Hepatocyte (in vitro differentiated cells): ENCODE data around the gene BIRC7. TPM values are rescaled to one million over a fixed set of nuclear protein-coding genes. Genes with fewer than 3 reads are reported as not detected.
A peak's percentile ranks its signal among the peaks of the same experiment; 100 is the strongest.

Source experiments
- DNase-seq: peaks from one replicate; pipeline ENCODE4 v3.0.0-alpha.2; 2016; ENCODE audit warnings: low spot score
- H2AFZ ChIP-seq: fragments of 200-600 bp; sonication (generic); 2 replicates; pipeline ENCODE4 v1.6.0; 2016; ENCODE audit warnings: antibody characterized with exemption, mild to moderate bottlenecking
- H3K27ac ChIP-seq: fragments of 200-600 bp; sonication (generic); 2 replicates; pipeline ENCODE4 v1.5.1; 2016; ENCODE audit warnings: mild to moderate bottlenecking
- H3K27me3 ChIP-seq: fragments of 200-600 bp; sonication (generic); 2 replicates; pipeline ENCODE4 v1.6.1; 2016
- H3K36me3 ChIP-seq: fragments of 200-600 bp; sonication (generic); replicated peaks from 2 replicates; pipeline ENCODE4 v1.5.1; 2016; ENCODE audit warnings: low read depth; ENCODE audit not compliant: insufficient read depth
- H3K4me1 ChIP-seq: fragments of 200-600 bp; sonication (generic); 2 replicates; pipeline ENCODE4 v1.5.1; 2016; ENCODE audit warnings: mild to moderate bottlenecking, moderate library complexity; ENCODE audit not compliant: insufficient read depth
- H3K4me2 ChIP-seq: fragments of 200-600 bp; sonication (generic); 2 replicates; pipeline ENCODE4 v1.6.0; 2016
- H3K4me3 ChIP-seq: fragments of 200-600 bp; sonication (generic); 2 replicates; pipeline ENCODE4 v1.5.1; 2016; ENCODE audit warnings: mild to moderate bottlenecking
- H3K79me2 ChIP-seq: fragments of 200-600 bp; sonication (generic); 2 replicates; pipeline ENCODE4 v1.6.0; 2017; ENCODE audit warnings: mild to moderate bottlenecking
- H3K9me2 ChIP-seq: fragments of 200-600 bp; sonication (generic); replicated peaks from 2 replicates; pipeline ENCODE4 v1.6.0; 2017; ENCODE audit warnings: mild to moderate bottlenecking; ENCODE audit not compliant: insufficient read depth
- H3K9me3 ChIP-seq: fragments of 200-600 bp; sonication (generic); 2 replicates; pipeline ENCODE4 v1.5.1; 2016; ENCODE audit warnings: low read depth, mild to moderate bottlenecking
- H4K20me1 ChIP-seq: fragments of 200-600 bp; sonication (generic); 2 replicates; pipeline ENCODE4 v1.6.0; 2016; ENCODE audit warnings: mild to moderate bottlenecking; ENCODE audit not compliant: insufficient read depth, poor library complexity, severe bottlenecking
- CTCF ChIP-seq: fragments of 200-600 bp; sonication (generic); IDR thresholded peaks from 2 replicates; pipeline ENCODE4 v1.5.1; 2016; ENCODE audit warnings: antibody characterized with exemption, mild to moderate bottlenecking; ENCODE audit not compliant: poor library complexity
- EZH2 ChIP-seq: fragments of 200-600 bp; sonication (generic); IDR thresholded peaks from 2 replicates; pipeline ENCODE4 v1.6.1; 2016; ENCODE audit warnings: antibody characterized with exemption, mild to moderate bottlenecking, borderline replicate concordance
- EZH2phosphoT487 ChIP-seq: fragments of 200-600 bp; sonication (generic); IDR thresholded peaks from one replicate; pipeline ENCODE4 v1.6.1; 2018; ENCODE audit warnings: antibody characterized with exemption, mild to moderate bottlenecking, low read depth, moderate library complexity; ENCODE audit not compliant: unreplicated experiment, severe bottlenecking
- WGBS: methylation state at CpG from one replicate; pipeline ENCODE4 v1.1.6; 2016; ENCODE audit warnings: low lambda C conversion rate; ENCODE audit errors: missing lambda C conversion rate; 5-methylcytosine and 5-hydroxymethylcytosine counted together
- polyA plus RNA-seq: library from polyadenylated mRNA; unstranded; fragments of >200 nt; fragmentation: Nextera tagmentation; extraction: Ambion mirVana; gene quantifications from 2 replicates; pipeline ENCODE4 v1.2.1, GENCODE V29; 2016
- total RNA-seq: library from RNA; depleted of rRNA; stranded (reverse); fragments of >200 nt; gene quantifications from 2 replicates; pipeline ENCODE4 v1.2.3, GENCODE V29; 2014

BIRC7 gene
- total and polyA plus RNA-seq, 2 experiments from 2014 or later = 0.43 to 2.0 TPM

GRCh38 chr20:63280929-63281545, 45.3 kb downstream of the BIRC7 start:
- H3K27me3 ChIP-seq = no peaks in the 10 kb centered on the region
- no peaks in the 10 kb centered on the region for H3K9me3 ChIP-seq
- H2AFZ ChIP-seq = no peak overlapping the region
- H3K4me1 ChIP-seq = no peaks in the 10 kb centered on the region
- H3K4me3 ChIP-seq = no peak overlapping the region
- no peak overlapping the region for H3K27ac ChIP-seq
- H3K36me3 ChIP-seq = no peaks in the 10 kb centered on the region
- H3K9me2 ChIP-seq = no peaks in the 10 kb centered on the region
- peak; percentile 23 for TF ChIP-seq CTCF
- no peak for TF ChIP-seq EZH2phosphoT487
- no peak for TF ChIP-seq EZH2
- H3K79me2 ChIP-seq = peaks cover 11% of the 10 kb centered on the region
- peaks cover 14% of the 10 kb centered on the region for H4K20me1 ChIP-seq
- no peak overlapping the region for H3K4me2 ChIP-seq
- DNase-seq = no peak
- 83% methylated on average over 16 of the region's 19 CpGs for WGBS

- DNase-seq = no peak
- no peaks in the 10 kb centered on the region for H3K9me3 ChIP-seq
- peaks cover 4% of the 10 kb centered on the region for H3K79me2 ChIP-seq
- no peaks in the 10 kb centered on the region for H3K4me1 ChIP-seq
- H3K36me3 ChIP-seq = no peaks in the 10 kb centered on the region
- peaks cover 4% of the 10 kb centered on the region for H4K20me1 ChIP-seq
- no peaks in the 10 kb centered on the region for H3K9me2 ChIP-seq
- no peak overlapping the region for H2AFZ ChIP-seq
- WGBS = 95% methylated on average over 37 of the region's 38 CpGs
- H3K27ac ChIP-seq = no peak overlapping the region
- H3K4me2 ChIP-seq = no peak overlapping the region
- no peaks in the 10 kb centered on the region for H3K27me3 ChIP-seq
- no peak overlapping the region for H3K4me3 ChIP-seq
- TF ChIP-seq CTCF (no peak), EZH2phosphoT487 (no peak), EZH2 (no peak)
These were observed 46.3 kb downstream of the BIRC7 start for GRCh38 chr20:63281742-63282665.

GRCh38 chr20:63282946-63283345, 47.2 kb downstream of the BIRC7 start:
- Histone ChIP-seq H3K27ac (no peak overlapping the region), H3K9me3 (no peaks in the 10 kb centered on the region), H3K4me2 (no peak overlapping the region), H3K4me3 (no peak overlapping the region), H3K4me1 (no peaks in the 10 kb centered on the region), H3K27me3 (no peaks in the 10 kb centered on the region), H4K20me1 (no peaks in the 10 kb centered on the region), H2AFZ (no peak overlapping the region), H3K9me2 (no peaks in the 10 kb centered on the region), H3K79me2 (no peaks in the 10 kb centered on the region), H3K36me3 (no peaks in the 10 kb centered on the region)
- 97% methylated on average over 17 of the region's 17 CpGs for WGBS
- no peak for TF ChIP-seq EZH2
- no peak for TF ChIP-seq EZH2phosphoT487
- TF ChIP-seq CTCF = no peak
- no peak for DNase-seq
